ENCODE results near the gene SLC38A3. TPM values are rescaled to one million over a fixed set of nuclear protein-coding genes. Genes with fewer than 3 reads are reported as not detected.

SLC38A3 gene
- total and polyA plus RNA-seq, 2 of the 8 experiments (the other 6 are each of a cell fraction or from before 2014, with no cell fraction given), result 1.2 to 3.7 TPM

- H2BK5ac ChIP-seq (ENCODE audit: low read depth, low read length), result no peak overlapping the region
- FAIRE-seq, result no peak
- H3K9me3 ChIP-seq (ENCODE audit: insufficient read depth in 2 of 2, low read depth in 1 of 2, low read length in 1 of 2), result no peaks in the 10 kb centered on the region
- H3K27ac ChIP-seq (ENCODE audit: low read depth, low read length), result no peak overlapping the region
- H2BK12ac ChIP-seq (ENCODE audit: low read depth, low read length), result no peak overlapping the region
- H3K4me3 ChIP-seq (ENCODE audit: extremely low read depth in 1 of 4, insufficient read depth in 2 of 4, low read depth in 3 of 4, low read length in 4 of 4), result no peak overlapping the region
- H4K8ac ChIP-seq (ENCODE audit: extremely low read depth, insufficient read depth, low read length), result no peak overlapping the region
- peaks cover 0 to 14% (median 12%) of the 10 kb centered on the region in 4 experiments; a peak in 6 of 7 replicates for H3K4me1 ChIP-seq (replicated peaks in 1 of 4; ENCODE audit: control insufficient read depth in 3 of 4, insufficient read depth in 4 of 4, low read length in 3 of 4)
- H3K27me3 ChIP-seq (replicated peaks in 1 of 4; ENCODE audit: control insufficient read depth in 3 of 4, extremely low read depth in 1 of 4, insufficient read depth in 3 of 4, low read length in 3 of 4), result no peaks in the 10 kb centered on the region
- H2BK20ac ChIP-seq (ENCODE audit: low read length), result no peak overlapping the region
- WGBS, 2 experiments (ENCODE audit: extremely low coverage in 1 of 2, insufficient coverage in 1 of 2, insufficient read length in 1 of 2, insufficient replicate concordance in 2 of 2, low coverage in 1 of 2, low lambda C conversion rate in 2 of 2, missing lambda C conversion rate in 1 of 2), result 83% methylated on average over 17 of the region's 17 CpGs; no CpG with 5 or more reads in 1 of the 2 experiments
- ChIA-PET CTCF (ENCODE audit: partially characterized antibody) (interaction anchor here (0.6 to 53.5 kb wide), 10 partner anchors 9 to 920 kb away, joined by 3 to 2149 read pairs (median 66); partner anchors contain the start of genes GNAI2, GNAT1, LSMEM2 and SEMA3B), POLR2A (ENCODE audit: partially characterized antibody) (interaction anchor here (0.7 to 4.3 kb wide), 8 partner anchors 8 to 64 kb away, joined by 3 to 22 read pairs (median 4); partner anchors contain the start of gene GNAI2)
- no peak overlapping the region for H3K18ac ChIP-seq (ENCODE audit: extremely low read depth, low read length)
- H3K4ac ChIP-seq (replicated peaks; ENCODE audit: insufficient read length, low read depth, low read length), result no peak overlapping the region
- H3K23me2 ChIP-seq (ENCODE audit: low read depth, low read length), result no peaks in the 10 kb centered on the region
- H3K56ac ChIP-seq (replicated peaks; ENCODE audit: insufficient read length, low read depth, low read length), result no peak overlapping the region
- H3K23ac ChIP-seq (ENCODE audit: insufficient read length), result no peak overlapping the region
- no peaks in the 10 kb centered on the region for H3K79me2 ChIP-seq (ENCODE audit: control insufficient read depth in 1 of 2, insufficient read depth in 2 of 2, low read length in 2 of 2)
- H3K14ac ChIP-seq (ENCODE audit: insufficient read length), result no peak overlapping the region
- no peak overlapping the region for H3K9ac ChIP-seq (replicated peaks in 1 of 4; ENCODE audit: extremely low read depth in 1 of 4, low read depth in 3 of 4, low read length in 3 of 4)
- H4K5ac ChIP-seq (ENCODE audit: insufficient read length, low read depth, low read length), result no peak overlapping the region
- peaks cover 6% of the 10 kb centered on the region; the same call in 1 of the 2 replicates for H3K79me1 ChIP-seq (ENCODE audit: low read depth, low read length)
- H3K36me3 ChIP-seq (ENCODE audit: control insufficient read depth in 2 of 4, insufficient read depth in 4 of 4, low read length in 3 of 4), result peaks cover 15 to 26% (median 21%) of the 10 kb centered on the region in 4 experiments; a peak in 7 of 8 replicates
- H3K4me2 ChIP-seq (ENCODE audit: insufficient read depth in 1 of 2, low read depth in 2 of 2, low read length in 2 of 2), result no peak overlapping the region
- H2AK5ac ChIP-seq (ENCODE audit: low read depth, low read length), result no peak overlapping the region
- peaks cover 2 to 12% of the 10 kb centered on the region in 2 experiments for H4K20me1 ChIP-seq (replicated peaks in 1 of 2; ENCODE audit: control insufficient read depth in 1 of 2, insufficient read depth in 2 of 2, low read length in 2 of 2)
- H2BK15ac ChIP-seq (ENCODE audit: low read length), result no peak overlapping the region
- no peak overlapping the region for H2BK120ac ChIP-seq (replicated peaks; ENCODE audit: low read depth, low read length)
- H2AFZ ChIP-seq (ENCODE audit: low read length), result no peak overlapping the region
- DNase-seq (ENCODE audit: low read depth in 1 of 2, low spot score in 2 of 2), result no peak
- no peak overlapping the region for H4K91ac ChIP-seq (replicated peaks; ENCODE audit: insufficient read length, low read length)
- TF ChIP-seq, protein P1, sequence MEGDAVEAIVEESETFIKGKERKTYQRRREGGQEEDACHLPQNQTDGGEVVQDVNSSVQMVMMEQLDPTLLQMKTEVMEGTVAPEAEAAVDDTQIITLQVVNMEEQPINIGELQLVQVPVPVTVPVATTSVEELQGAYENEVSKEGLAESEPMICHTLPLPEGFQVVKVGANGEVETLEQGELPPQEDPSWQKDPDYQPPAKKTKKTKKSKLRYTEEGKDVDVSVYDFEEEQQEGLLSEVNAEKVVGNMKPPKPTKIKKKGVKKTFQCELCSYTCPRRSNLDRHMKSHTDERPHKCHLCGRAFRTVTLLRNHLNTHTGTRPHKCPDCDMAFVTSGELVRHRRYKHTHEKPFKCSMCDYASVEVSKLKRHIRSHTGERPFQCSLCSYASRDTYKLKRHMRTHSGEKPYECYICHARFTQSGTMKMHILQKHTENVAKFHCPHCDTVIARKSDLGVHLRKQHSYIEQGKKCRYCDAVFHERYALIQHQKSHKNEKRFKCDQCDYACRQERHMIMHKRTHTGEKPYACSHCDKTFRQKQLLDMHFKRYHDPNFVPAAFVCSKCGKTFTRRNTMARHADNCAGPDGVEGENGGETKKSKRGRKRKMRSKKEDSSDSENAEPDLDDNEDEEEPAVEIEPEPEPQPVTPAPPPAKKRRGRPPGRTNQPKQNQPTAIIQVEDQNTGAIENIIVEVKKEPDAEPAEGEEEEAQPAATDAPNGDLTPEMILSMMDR (IDR thresholded peaks at IDR 0.05; ENCODE audit: control extremely low read depth in 1 of 3, insufficient read depth in 1 of 3, low read depth in 1 of 3, low read length in 3 of 3), result no peak
These were observed 53.1 kb downstream of the SLC38A3 start for GRCh38 chr3:50258029-50258680.

Measured in H1 (cell line).